ENCODE data around the gene PKDREJ.

DNA sequence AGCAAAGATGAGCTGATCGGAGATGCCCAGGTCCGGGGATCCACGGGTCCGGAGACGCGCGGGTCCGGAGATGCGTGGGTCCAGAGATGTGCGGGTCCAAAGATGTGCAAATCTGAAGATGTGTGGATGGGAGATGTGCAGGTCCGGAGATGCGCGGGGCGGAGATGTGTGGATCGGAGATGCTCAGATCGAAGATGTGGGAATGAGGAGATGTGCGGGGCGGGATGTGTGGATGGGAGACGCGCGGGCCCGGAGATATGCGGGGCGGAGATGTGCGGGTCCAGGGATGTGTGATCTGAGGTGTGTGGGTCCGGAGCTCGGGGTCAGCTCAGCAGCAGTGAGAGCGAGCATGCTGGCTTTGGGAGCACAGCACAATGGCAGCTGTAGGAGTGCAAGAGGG, 48.5 kb downstream of the PKDREJ start:
- TF ChIP-seq POLR2AphosphoS5 (IDR thresholded peaks at IDR 0.05; ENCODE audit: low read depth, low read length) (no peak), TAF1 (IDR thresholded peaks at IDR 0.05; ENCODE audit: borderline replicate concordance, insufficient read depth, low read length) (no peak), SIN3A (IDR thresholded peaks at IDR 0.05; ENCODE audit: borderline replicate concordance, insufficient read depth, low read length) (no peak), FOXP2 (optimal IDR thresholded peaks at IDR 0.05; ENCODE audit: borderline replicate concordance, extremely low read depth, extremely low read length, insufficient read depth) (no peak)
- TF ChIP-seq, protein P1, sequence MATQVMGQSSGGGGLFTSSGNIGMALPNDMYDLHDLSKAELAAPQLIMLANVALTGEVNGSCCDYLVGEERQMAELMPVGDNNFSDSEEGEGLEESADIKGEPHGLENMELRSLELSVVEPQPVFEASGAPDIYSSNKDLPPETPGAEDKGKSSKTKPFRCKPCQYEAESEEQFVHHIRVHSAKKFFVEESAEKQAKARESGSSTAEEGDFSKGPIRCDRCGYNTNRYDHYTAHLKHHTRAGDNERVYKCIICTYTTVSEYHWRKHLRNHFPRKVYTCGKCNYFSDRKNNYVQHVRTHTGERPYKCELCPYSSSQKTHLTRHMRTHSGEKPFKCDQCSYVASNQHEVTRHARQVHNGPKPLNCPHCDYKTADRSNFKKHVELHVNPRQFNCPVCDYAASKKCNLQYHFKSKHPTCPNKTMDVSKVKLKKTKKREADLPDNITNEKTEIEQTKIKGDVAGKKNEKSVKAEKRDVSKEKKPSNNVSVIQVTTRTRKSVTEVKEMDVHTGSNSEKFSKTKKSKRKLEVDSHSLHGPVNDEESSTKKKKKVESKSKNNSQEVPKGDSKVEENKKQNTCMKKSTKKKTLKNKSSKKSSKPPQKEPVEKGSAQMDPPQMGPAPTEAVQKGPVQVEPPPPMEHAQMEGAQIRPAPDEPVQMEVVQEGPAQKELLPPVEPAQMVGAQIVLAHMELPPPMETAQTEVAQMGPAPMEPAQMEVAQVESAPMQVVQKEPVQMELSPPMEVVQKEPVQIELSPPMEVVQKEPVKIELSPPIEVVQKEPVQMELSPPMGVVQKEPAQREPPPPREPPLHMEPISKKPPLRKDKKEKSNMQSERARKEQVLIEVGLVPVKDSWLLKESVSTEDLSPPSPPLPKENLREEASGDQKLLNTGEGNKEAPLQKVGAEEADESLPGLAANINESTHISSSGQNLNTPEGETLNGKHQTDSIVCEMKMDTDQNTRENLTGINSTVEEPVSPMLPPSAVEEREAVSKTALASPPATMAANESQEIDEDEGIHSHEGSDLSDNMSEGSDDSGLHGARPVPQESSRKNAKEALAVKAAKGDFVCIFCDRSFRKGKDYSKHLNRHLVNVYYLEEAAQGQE (IDR thresholded peaks at IDR 0.05; ENCODE audit: insufficient read depth in 1 of 2, low read depth in 2 of 2, low read length in 2 of 2): no peak

All from PFSK-1 (cell line).